ENCODE results near the gene SLC25A33. TPM values are rescaled to one million over a fixed set of nuclear protein-coding genes. Genes with fewer than 3 reads are reported as not detected.

The SLC25A33 gene
- total and polyA plus RNA-seq, 7 donors: 1.7 to 26.8 (median 7.7) TPM

DNA sequence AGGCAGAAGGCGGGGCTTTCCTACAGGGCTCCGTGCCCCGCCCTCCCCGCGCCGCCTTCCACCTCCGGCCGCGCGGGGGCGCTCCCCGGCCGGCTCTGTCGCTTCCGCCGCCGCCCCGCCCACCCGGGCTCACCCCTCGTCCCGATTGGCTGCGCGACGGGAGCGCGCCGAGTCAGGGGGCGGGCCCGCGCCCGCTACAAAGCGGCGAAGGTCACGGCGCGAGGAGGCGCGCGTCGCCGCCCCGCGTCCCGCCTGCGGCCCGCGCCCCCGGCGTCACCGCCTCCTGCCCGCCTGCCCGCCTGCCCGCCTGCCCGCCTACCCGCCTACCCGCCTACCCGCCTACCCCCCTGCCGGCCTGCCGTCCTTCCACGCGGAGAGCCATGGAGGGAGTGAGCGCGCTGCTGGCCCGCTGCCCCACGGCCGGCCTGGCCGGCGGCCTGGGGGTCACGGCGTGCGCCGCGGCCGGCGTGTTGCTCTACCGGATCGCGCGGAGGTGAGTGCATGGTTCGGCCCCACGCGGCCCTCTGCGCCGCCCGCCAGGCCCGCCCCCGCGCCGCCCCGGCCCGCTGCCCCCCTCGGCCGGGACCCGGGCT lies 49.4 kb downstream of the SLC25A33 start, which contains the start of gene TMEM201:
Gene TMEM201 (plus strand): TSS at position 361 of the 593 bp plus-strand sequence. CDS start 20 bp downstream, at position 381.
- Histone ChIP-seq H3K9me3 (no peaks in the 10 kb centered on the region), H3K4me1 (peaks cover 47% of the 10 kb centered on the region), H3K36me3 (ENCODE audit: insufficient read depth in 1 of 2, low read depth in 1 of 2) (no peaks in the 10 kb centered on the region), H3K27ac (peak within 1 kb of the TSS; percentile 80), H3K4me3 (peak within 1 kb of the TSS; percentile 87), H3K27me3 (ENCODE audit: insufficient read depth in 3 of 3, low read length in 2 of 3) (no peaks in the 10 kb centered on the region)
- 0 to 1% (median 1%) methylated on average over 25 to 94 of the region's 94 CpGs for WGBS, 3 donors
- TF ChIP-seq, protein P1, sequence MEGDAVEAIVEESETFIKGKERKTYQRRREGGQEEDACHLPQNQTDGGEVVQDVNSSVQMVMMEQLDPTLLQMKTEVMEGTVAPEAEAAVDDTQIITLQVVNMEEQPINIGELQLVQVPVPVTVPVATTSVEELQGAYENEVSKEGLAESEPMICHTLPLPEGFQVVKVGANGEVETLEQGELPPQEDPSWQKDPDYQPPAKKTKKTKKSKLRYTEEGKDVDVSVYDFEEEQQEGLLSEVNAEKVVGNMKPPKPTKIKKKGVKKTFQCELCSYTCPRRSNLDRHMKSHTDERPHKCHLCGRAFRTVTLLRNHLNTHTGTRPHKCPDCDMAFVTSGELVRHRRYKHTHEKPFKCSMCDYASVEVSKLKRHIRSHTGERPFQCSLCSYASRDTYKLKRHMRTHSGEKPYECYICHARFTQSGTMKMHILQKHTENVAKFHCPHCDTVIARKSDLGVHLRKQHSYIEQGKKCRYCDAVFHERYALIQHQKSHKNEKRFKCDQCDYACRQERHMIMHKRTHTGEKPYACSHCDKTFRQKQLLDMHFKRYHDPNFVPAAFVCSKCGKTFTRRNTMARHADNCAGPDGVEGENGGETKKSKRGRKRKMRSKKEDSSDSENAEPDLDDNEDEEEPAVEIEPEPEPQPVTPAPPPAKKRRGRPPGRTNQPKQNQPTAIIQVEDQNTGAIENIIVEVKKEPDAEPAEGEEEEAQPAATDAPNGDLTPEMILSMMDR (IDR thresholded peaks at IDR 0.05): peak; percentile 91
- DNase-seq (peak; percentile 97), ATAC-seq (peak; percentile 78 to 94 (median 90))
- intact Hi-C loops (cut with DNase I): no loop called here

DNA sequence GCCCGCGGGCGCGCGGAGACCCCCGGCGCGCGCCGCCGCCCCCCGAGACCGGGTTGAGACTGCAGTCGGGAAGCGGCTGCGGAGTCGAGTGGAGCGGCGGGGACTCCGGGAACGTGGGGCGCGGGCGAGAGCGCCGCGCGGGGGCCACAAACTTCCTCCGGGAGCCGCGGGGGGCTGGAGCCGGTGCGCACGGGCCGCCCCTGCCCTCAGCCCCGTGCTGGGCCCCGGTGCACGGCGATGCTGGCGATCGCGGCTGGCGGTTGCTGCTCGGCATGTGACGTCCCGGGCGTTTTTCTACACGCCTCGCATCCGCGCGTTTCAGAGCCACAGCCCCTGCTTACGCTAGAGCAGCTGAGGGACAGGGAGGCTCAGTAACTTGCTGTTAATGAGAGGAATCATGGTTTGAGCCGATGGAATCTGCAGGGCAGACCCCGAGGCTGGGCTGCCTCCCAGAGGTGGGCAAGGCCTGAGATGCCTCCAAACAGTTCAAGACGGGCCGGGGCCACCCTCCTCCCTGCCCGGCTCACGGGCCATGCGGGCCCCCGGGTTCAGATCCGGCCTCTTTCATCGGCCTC lies 50.0 kb downstream of the SLC25A33 start:
- intact Hi-C loops (cut with DNase I): no loop called here
- Histone ChIP-seq H3K27ac (peak overlapping the region; percentile 80), H3K27me3 (ENCODE audit: insufficient read depth in 3 of 3, low read length in 2 of 3) (no peaks in the 10 kb centered on the region), H3K9me3 (no peaks in the 10 kb centered on the region), H3K36me3 (ENCODE audit: insufficient read depth in 1 of 2, low read depth in 1 of 2) (no peaks in the 10 kb centered on the region), H3K4me1 (peaks cover 53% of the 10 kb centered on the region), H3K4me3 (peak overlapping the region; percentile 87)
- ATAC-seq (no peak), DNase-seq (no peak)
- WGBS, 3 donors: 0 to 1% (median 1%) methylated on average over 26 to 63 of the region's 63 CpGs
- TF ChIP-seq, protein P1 (IDR thresholded peaks at IDR 0.05): no peak

DNA sequence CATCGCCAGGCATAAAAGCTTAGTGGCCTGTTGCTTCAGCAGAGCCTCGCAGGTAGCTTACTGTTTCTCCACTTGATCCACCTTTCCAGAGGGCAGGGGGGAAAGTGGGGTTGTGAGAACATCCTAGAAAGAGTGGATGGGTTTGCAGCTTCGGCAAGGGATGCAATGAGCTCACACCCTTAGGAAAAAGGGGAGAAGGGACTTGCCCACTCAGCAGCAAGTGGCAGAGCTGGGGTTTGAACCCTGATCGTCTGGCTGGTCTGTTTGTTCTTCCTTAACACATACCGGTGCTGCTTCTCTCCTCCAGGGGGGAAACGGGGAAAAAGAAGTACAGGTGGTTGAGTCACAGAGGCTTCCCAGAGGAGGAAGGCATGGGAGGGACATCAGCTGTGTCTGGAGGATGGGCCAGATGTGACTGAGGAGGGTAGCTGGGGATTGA lies 50.5 kb downstream of the SLC25A33 start:
- peaks cover 58% of the 10 kb centered on the region for H3K4me1 ChIP-seq
- no peaks in the 10 kb centered on the region for H3K27me3 ChIP-seq (ENCODE audit: insufficient read depth in 3 of 3, low read length in 2 of 3)
- no peaks in the 10 kb centered on the region for H3K9me3 ChIP-seq
- 18 to 28% (median 22%) methylated on average over 6 of the region's 6 CpGs for WGBS, 3 donors
- H3K4me3 ChIP-seq: peak overlapping the region; percentile 87
- TF ChIP-seq, protein P1 (IDR thresholded peaks at IDR 0.05): no peak
- DNase-seq: no peak
- H3K27ac ChIP-seq: peak overlapping the region; percentile 80
- intact Hi-C loops (cut with DNase I): no loop called here
- no peak for ATAC-seq
- no peaks in the 10 kb centered on the region for H3K36me3 ChIP-seq (ENCODE audit: insufficient read depth in 1 of 2, low read depth in 1 of 2)

DNA sequence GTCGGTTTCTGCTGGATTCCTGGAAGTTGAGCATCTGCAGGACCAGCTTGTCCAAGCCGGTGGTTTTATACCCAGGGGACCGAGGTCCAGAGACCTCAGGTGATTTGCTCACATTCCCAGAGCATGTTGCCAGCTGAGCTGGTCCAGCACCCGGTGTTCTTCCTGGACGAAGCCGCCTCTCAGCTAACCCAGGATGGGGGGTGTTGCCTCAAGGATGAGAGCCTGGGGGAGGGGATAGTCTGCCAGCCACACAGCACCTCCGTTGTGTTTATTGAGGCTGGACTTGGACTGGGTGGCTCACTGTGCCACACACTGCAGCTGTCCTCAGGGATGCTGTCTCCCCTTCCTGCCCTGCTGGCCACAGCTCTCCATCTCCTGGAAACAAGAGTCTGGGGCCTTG lies 50.9 kb downstream of the SLC25A33 start:
- H3K4me3 ChIP-seq: peak overlapping the region; percentile 87
- peaks cover 62% of the 10 kb centered on the region for H3K4me1 ChIP-seq
- no peaks in the 10 kb centered on the region for H3K9me3 ChIP-seq
- no peak for ATAC-seq
- no peaks in the 10 kb centered on the region for H3K36me3 ChIP-seq (ENCODE audit: insufficient read depth in 1 of 2, low read depth in 1 of 2)
- peak overlapping the region; percentile 80 for H3K27ac ChIP-seq
- TF ChIP-seq, protein P1 (IDR thresholded peaks at IDR 0.05): no peak
- 24 to 46% (median 40%) methylated on average over 7 of the region's 7 CpGs for WGBS, 3 donors
- DNase-seq: no peak
- intact Hi-C loops (cut with DNase I): no loop called here
- no peaks in the 10 kb centered on the region for H3K27me3 ChIP-seq (ENCODE audit: insufficient read depth in 3 of 3, low read length in 2 of 3)
